GM04504 (cell line): ENCODE results near the gene DDX19B.
A peak's percentile ranks its signal among the peaks of the same experiment; 100 is the strongest.
"Not testable (repeated sequence)": the region's sequence is repeated elsewhere in the genome, so short reads cannot be mapped to it uniquely, and the experiment has no call there.

Experiments used
- DNase-seq: peaks from one replicate; pipeline ENCODE4 v3.0.0-alpha.2; 2012; ENCODE audit warnings: low read depth

DDX19B gene

GRCh38 chr16:70349783-70350182 is 50.8 kb downstream of the DDX19B start:
- no peak for DNase-seq

- no peak for DNase-seq
Measured at GRCh38 chr16:70359552-70359951, 60.6 kb downstream of the DDX19B start.

- DNase-seq: no peak
Measured at GRCh38 chr16:70364399-70364798, 65.4 kb downstream of the DDX19B start.

- not testable (repeated sequence) for DNase-seq
Measured at GRCh38 chr16:70370145-70370544, 71.2 kb downstream of the DDX19B start.

- no peak for DNase-seq
Measured at GRCh38 chr16:70370924-70371323, 71.9 kb downstream of the DDX19B start.

GRCh38 chr16:70372921-70373728 is 74.1 kb downstream of the DDX19B start:
- DNase-seq: no peak

- DNase-seq: no peak
Measured at GRCh38 chr16:70374213-70374612, 75.2 kb downstream of the DDX19B start.

GRCh38 chr16:70375636-70376611 is 76.9 kb downstream of the DDX19B start:
- no peak for DNase-seq

GRCh38 chr16:70377782-70378181 is 78.8 kb downstream of the DDX19B start:
- DNase-seq: no peak

GRCh38 chr16:70378869-70379493 is 80.0 kb downstream of the DDX19B start:
- DNase-seq: no peak

GRCh38 chr16:70380248-70380918 is 81.4 kb downstream of the DDX19B start:
- peak; percentile 72 for DNase-seq

GRCh38 chr16:70380919-70381603 is 82.1 kb downstream of the DDX19B start:
- DNase-seq: peak; percentile 91

- DNase-seq: no peak
Measured at GRCh38 chr16:70381604-70382342, 82.8 kb downstream of the DDX19B start.

- DNase-seq: no peak
Measured at GRCh38 chr16:70383421-70383960, 84.5 kb downstream of the DDX19B start.
